GM21447 (cell line): ENCODE data around the gene ADRB1.

Experiments used
- ATAC-seq: cut with Tn5 transposase; IDR thresholded peaks from one replicate; pipeline ENCODE4 v1.9.1; 2021; ENCODE audit not compliant: unreplicated experiment

Gene ADRB1

GRCh38 chr10:114026189-114027040 is 17.3 kb upstream of the ADRB1 start:
- ATAC-seq, result no peak

DNA sequence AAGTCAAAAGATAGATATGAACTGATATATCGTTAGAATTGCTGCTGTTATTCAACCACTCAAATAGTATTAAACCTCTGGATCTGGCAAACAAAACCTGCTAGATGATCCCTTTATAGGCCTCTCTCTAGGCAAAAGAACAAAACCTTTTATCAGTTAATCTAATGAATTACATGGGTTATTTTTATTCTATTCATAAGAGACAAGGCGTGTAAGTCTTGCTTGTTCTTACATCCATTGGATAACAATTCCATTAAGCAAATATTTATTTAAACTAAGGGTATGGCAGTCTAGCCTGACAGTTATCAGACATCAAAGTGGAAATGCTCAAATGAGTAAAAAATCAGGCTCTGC is 16.6 kb upstream of the ADRB1 start:
- ATAC-seq, result no peak

GRCh38 chr10:114027951-114028350 is 15.7 kb upstream of the ADRB1 start:
- no peak for ATAC-seq

DNA sequence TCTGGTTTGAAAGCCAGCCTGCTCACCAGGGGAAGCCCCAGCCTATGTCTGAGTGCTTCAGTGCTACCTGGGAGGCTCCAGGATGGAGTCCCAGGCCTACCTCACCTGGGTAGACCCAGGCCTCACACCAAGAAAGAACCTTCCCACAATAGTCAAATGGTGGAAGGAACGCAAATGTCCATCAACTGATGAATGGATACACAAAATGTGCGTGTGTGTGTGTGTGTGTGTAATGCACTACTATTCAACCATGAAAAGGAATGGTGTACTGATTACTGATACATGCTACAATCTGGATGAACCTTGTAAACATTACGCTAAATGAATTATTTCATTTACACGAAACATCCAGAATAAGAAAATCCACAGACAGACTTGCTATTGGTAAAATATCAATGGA is 15.2 kb upstream of the ADRB1 start:
- no peak for ATAC-seq

DNA sequence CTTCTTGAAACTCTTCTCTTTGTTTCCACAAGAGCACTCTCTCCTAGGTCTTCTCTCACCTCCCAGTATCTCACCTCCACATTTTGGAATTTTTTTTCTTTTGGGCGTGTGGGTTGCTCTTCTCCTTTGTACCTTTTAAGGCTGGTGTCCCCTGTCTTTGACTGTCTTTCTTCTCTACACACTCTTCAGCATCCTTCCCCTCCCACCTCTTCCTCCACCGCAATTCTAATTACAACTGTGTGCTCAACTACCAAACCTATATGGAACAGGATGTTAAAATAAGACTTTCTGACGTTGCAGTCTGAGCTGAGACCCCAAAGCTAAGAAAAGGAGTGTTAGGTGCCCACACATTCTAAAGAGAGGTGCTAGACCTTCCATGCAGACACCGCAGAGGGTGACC is 14.0 kb upstream of the ADRB1 start:
- ATAC-seq, result no peak

GRCh38 chr10:114030140-114030539 is 13.5 kb upstream of the ADRB1 start:
- no peak for ATAC-seq

DNA sequence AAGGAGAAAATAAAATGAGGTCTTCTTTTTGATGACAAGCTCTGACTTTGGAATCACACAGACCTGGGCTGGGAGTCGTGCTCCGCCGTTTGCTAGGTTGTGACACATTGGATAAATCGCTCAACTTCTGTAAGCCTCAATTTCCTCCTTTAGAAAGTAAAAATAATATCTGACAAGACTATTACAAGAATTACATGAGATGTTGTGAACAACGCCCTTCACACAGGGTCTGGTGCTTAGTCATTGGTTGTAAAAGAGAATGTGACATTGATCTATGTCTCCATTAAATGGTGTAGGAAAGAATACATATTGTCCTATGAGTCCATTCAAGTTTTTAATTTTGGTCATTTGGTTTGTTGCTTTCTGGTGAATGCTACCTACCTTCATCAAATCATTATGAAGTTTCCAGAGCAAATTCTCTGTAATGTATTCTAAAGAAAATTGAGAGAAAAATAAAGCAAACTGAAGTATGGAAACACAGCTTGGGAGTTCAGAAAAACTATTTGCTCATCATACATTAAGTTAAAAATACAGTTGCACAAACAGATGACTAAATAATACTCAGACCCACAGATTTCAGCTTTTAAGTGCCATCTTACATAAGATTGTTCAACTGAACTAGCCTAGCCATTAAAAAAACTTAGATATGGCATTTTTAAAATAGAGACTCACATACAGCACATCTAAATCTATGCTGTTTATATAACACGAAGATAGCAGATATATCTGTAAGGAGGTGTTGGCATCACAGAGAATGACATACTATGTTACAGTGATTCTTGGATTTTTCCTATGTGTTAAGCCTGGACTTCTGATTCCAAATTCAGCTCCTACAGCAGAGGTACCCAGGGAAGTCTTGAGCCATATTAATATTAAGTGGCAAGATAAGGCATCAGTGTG is 12.3 kb upstream of the ADRB1 start:
- ATAC-seq, result no peak

GRCh38 chr10:114033566-114033965 is 10.1 kb upstream of the ADRB1 start:
- ATAC-seq, result no peak

DNA sequence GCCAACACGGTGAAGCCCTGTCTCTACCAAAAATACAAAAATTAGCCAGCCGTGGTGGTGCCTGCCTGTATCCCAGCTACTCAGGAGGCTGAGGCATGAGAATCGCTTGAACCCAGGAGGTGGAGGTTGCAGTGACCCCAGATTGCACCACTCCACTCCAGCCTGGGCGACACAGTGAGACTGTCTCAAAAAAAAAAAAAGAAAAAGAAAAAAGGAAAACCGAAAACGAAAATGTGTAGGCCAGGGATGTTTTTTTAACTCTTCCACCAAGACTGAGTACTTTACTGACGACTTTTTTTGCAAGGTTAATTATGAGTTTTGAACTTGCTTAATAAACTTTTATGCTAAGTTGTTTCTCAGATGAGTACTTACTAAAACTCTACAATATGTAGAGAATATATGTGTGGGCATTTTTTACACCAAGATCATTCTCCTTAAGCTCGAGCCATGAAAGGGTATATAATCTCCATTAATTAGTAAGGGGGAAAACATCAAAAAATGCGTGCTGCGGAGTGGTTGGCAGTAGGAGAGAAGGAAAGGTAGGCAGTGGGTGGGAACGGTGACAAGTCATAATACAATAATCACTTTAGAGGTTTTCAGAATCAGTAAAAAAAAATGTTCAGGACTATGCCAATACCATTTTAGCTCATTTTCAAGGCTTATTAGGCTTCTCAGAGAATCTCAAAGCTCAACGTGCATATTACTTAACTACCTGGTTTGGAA is 8.6 kb upstream of the ADRB1 start:
- ATAC-seq, result no peak

- ATAC-seq, result no peak
These were observed 7.9 kb upstream of the ADRB1 start for GRCh38 chr10:114035791-114036190.

GRCh38 chr10:114038819-114039218 is 4.8 kb upstream of the ADRB1 start:
- ATAC-seq, result no peak

DNA sequence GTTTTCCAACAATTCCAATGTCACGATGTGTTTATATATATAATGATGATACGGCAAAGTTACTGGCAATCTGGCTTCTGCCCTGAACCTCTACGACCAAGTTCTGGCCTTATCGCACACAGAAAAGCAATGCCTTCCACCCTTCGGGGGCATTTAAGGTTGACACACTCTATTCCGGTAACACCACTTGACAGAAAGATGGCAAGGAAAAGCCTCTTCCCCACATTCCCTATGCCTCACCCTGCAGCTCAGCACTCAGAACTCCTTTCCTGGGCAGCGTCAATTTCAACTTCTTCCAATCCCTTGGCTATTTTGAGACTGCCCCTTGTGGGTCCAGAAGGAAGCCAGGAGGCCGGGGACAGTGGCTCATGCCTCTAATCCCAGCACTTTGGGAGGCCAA is 2.5 kb upstream of the ADRB1 start:
- no peak for ATAC-seq

DNA sequence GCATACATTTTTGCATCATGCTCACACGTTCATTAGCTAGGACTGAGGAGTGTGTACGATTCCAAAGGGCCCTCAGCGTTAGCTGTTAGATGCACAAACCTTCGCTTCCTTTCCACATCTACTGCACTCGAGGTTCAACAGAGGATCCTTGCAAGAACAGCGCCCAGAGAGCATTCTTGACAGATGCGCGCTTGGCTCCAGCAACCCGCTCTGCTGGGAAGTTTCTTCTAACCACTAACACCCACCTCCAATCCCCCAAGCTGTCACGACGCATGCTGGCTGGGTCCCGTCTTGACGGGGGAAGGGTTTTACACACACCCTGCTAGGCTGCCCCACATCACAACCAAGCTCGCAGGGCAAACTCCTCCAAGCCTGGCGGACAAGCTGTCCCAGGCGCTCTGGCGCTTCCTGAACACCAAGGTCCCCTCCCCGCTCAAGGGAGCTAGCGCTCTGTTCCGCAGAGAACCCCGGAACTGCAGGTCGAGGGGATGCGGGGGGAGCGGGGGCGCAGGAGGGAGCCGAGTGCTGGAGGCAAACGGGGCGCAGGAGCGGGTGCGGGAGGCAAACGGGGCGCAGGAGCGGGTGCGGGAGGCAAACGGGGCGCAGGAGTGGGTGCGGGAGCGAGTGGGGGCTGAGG is 653 bp upstream of the ADRB1 start:
- peak; percentile 51 for ATAC-seq

DNA sequence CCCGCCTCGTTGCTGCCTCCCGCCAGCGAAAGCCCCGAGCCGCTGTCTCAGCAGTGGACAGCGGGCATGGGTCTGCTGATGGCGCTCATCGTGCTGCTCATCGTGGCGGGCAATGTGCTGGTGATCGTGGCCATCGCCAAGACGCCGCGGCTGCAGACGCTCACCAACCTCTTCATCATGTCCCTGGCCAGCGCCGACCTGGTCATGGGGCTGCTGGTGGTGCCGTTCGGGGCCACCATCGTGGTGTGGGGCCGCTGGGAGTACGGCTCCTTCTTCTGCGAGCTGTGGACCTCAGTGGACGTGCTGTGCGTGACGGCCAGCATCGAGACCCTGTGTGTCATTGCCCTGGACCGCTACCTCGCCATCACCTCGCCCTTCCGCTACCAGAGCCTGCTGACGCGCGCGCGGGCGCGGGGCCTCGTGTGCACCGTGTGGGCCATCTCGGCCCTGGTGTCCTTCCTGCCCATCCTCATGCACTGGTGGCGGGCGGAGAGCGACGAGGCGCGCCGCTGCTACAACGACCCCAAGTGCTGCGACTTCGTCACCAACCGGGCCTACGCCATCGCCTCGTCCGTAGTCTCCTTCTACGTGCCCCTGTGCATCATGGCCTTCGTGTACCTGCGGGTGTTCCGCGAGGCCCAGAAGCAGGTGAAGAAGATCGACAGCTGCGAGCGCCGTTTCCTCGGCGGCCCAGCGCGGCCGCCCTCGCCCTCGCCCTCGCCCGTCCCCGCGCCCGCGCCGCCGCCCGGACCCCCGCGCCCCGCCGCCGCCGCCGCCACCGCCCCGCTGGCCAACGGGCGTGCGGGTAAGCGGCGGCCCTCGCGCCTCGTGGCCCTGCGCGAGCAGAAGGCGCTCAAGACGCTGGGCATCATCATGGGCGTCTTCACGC is 825 bp downstream of the ADRB1 start:
- no peak for ATAC-seq

GRCh38 chr10:114045136-114046086 is 1.7 kb downstream of the ADRB1 start:
- no peak for ATAC-seq

- ATAC-seq, result no peak
These were observed 2.4 kb downstream of the ADRB1 start for GRCh38 chr10:114046087-114046458.

DNA sequence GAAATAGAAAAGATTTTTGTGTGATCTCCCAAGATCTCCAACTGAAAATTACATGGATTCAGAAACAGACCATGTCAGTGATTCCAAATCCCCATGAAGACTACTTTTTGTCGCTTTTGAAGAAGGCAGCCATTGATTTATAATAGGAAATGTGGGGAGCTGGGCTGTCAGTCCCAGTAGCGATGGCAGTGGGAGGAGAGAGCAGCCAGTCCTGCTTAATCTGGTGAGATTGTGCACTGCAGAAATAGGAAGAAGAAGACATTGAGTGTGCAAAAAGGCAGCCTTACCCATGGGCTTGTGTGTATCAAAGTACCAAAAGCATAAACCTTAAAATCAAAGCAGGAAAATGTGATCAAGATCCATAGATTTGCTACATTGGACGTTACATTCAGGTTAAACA is 4.8 kb downstream of the ADRB1 start:
- ATAC-seq, result no peak

- no peak for ATAC-seq
These were observed 8.0 kb downstream of the ADRB1 start for GRCh38 chr10:114051714-114052113.

- ATAC-seq, result no peak
These were observed 8.6 kb downstream of the ADRB1 start for GRCh38 chr10:114052255-114052654.
